GM18511 (cell line): Measurements from ENCODE around the gene BMP5.

Experiments used
- ATAC-seq: cut with Tn5 transposase; IDR thresholded peaks from one replicate; pipeline ENCODE4 v1.9.1; 2021; ENCODE audit warnings: mild to moderate bottlenecking, moderate library complexity; ENCODE audit not compliant: unreplicated experiment

The BMP5 gene

DNA sequence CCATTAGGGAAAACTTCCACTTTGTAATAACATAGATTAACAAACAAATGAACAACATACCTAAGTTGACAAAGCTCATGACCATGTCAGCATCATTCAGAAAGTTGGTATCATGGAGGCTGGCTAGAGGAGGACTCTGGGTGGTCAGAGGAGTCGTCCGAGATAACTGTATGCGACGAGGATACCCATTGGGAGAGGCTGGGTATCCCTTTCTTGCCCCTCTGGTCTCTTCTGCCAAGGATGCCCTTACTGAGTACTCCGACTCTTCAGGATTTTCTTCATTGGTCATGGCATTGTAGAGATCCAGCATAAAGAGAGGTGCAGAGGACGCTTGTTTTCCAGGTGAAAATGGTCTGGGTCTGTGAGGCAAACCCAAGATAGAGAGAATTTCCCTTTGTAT, 1.1 kb downstream of the BMP5 start:
- no peak for ATAC-seq

DNA sequence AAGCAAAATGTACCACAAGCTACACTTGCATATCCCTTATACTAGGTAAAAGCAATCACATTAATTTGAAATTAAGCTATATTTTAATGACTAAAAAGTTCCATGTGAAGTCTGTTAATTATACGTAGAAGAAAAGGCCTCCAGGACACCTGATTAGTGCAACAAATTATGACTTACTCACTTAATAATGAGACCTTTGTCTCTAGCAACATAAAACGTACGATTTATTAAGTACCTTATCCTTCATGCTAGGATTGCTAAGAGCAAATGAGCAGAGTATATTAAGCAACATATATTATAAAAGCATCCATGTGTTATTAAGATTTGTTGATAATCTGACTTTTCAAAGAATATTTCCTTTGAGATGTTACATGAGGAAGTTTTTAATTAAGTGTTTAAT, 2.5 kb downstream of the BMP5 start:
- no peak for ATAC-seq

- no peak for ATAC-seq
Measured at GRCh38 chr6:55870181-55870813, 5.1 kb downstream of the BMP5 start.

DNA sequence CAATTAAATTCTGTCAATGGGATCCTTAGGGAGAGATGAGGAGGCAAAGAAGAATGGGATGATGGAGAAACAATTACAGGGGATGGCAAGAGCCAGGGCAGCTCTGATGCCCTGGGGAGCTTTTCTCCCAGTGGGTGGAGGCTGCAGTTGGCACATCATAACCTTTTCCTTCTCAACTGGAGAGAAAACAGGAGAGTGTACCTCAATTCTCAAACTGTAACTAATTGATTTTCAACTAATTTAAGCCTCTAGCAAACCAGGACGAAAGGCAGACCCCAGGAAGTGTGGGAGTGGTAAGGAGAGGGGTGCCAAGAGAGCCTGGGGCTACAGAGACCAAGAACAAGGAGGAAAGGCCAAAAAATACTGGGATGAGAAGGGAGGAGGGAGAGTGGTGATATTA, 5.7 kb downstream of the BMP5 start:
- no peak for ATAC-seq

- peak; percentile 96 for ATAC-seq
Measured at GRCh38 chr6:55868771-55869479, 6.5 kb downstream of the BMP5 start.

DNA sequence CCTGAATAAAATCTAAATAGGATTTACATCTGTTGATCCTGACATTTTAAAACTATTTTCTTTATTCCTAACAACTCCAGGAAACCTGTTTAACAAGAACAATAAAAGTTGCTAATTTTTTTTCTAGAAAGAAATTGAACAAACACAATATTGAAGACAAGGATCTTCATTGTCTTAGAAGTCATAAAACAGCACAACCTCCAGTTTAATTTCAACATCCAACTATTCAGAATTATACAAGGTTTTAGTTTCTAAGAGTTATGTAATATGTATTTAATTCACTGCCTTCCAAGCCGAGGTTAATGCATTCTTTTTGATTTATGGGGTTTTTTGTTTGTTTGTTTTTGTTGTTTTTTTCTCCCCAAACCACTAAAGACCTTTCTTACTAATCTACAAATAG, 7.2 kb downstream of the BMP5 start:
- ATAC-seq = no peak

- no peak for ATAC-seq
Measured at GRCh38 chr6:55866128-55866527, 9.3 kb downstream of the BMP5 start.

DNA sequence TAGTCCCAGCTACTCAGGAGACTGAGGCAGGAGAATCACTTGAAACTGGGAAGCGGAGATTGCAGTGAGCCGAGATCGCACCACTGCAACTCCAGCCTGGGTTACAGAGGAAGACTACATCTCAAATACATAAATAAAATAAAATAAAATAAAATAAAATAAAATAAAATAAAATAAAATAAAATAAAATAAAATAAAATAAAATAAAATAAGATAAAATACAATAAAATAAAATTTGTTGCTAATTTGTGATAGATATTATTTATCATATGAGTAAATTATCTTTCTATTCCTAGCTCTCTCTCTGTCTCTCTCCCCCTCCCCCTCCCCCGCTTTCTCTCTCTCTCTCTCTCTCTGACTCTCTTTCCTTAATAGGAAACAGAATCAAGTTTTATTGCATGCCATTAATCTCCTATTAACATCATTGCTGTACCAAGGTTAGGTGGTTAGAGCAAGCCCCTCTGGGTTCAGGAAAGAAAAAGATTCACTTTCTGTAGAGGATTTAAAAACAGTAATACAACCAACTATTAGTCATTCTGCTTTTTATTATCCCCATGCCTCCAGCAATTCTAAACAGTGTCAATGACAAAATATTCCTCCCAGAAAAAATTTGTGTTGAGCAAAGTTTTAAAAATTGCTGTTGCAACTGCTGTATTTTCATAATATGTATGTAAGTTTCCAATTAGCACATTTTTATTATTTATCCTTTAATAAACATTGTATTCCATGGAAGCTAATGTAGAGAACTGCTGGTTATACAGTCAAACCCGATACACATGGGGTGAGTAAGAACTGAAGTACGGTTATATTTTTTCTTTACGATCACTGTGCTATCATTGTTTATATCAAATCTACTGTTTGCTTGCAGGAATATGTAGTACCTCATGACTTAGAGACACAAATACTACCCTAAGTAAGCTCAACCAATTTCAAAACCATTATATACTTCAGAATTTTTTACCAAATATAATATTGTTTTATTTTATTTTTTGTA, 22.1 kb downstream of the BMP5 start:
- ATAC-seq = no peak

- ATAC-seq = no peak
Measured at GRCh38 chr6:55841341-55841740, 34.0 kb downstream of the BMP5 start.

- ATAC-seq = no peak
Measured at GRCh38 chr6:55839080-55839479, 36.3 kb downstream of the BMP5 start.

- no peak for ATAC-seq
Measured at GRCh38 chr6:55836945-55837344, 38.4 kb downstream of the BMP5 start.

GRCh38 chr6:55836481-55836880, 38.9 kb downstream of the BMP5 start:
- no peak for ATAC-seq

DNA sequence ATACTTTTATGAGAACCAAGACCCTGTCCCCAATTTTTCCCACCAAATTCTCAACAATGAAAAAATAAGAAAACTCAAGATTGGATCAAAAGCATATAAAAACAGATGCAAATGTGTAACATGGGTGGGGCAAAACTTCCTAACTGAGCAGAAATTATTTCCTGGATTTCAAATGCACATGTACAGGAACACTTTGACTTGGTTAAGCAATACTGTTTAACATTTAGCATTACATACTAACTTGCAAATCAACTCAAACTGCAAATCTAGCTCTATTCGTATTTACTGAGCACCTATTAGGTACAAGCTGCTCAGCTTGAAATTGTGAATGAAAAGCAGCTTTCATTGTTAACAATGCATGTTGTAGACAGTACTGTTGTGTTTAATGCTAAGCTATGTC, 40.2 kb downstream of the BMP5 start:
- ATAC-seq = no peak

- peak; percentile 71 for ATAC-seq
Measured at GRCh38 chr6:55833284-55833683, 42.1 kb downstream of the BMP5 start.

DNA sequence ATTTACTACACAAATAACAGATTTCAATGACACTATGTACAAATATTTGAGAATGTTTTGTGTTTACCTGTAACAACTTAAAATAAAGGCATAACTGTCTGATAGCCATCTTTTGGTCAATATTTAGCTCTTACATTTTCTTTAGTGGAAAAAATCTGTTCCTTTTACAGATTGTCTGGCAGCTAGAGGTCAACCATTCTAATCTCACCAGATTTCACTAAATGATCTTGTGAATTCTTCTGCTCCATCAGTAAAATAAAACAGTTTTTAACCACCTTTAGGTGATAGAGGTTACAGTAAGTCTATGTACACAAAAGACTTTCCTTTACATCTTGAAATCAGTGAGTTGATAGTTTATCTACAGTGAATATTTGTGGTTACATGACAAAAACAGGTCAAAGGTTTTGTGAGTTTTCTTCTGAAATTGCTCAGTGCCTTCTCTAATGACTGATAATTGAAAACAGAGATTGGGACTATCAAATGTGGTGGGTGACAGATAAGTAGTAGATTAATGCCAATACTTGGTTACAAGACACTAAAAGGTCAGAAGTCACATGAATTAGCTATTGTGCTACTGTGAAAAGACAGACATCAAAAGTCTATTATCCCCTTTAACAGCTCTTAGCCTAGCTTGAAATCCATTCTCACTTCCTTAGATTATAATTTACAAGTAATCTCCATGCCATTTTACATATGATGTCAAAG, 47.4 kb downstream of the BMP5 start:
- no peak for ATAC-seq

DNA sequence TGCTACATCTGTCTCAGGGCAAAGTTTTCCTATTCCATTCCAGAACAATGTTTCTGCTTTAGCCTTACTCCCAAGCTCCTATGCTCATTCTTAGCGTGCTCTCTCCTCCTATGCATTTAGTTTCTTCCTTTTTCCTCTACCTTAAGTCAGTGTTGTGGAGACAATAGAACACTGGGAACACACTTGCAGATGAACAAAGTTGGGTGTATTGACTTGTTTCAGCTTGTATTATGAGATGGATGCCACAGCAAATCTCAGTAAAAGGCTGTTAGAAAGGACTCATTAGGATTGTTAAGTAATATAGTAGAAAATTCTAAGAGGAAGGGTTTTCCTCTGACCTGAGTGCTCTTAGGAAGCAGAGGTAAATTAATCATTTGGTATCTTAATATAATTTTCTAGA, 48.4 kb downstream of the BMP5 start:
- ATAC-seq = no peak

DNA sequence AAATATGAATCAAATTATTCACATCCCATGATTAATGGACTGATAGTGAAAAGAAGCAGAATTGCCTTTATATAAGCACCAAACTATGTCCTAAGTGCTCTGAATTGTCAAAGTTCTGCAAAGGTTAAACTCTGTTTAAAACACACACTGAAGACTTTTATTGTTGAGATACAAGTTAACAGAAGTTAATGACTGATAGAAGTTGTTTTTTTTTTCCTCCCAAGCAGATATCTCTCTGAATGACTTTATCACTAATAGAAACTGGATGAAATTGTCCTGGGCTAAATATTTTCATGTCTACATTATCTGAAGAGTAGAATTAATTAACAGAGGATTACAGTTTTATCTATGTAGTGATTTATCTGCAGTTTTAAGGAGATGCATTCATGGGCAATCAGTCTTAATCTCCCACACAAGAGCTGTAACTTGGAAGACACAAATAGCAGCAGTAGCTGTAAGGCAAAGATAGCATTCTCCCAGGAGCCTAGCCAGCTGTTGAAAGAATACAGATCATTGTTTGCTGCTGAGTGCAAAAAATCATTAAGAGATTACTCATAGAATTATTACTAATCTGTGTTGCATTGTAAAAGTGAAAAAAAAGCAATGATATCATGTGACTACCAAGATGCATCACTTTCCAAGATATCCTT, 49.9 kb downstream of the BMP5 start:
- ATAC-seq = no peak

DNA sequence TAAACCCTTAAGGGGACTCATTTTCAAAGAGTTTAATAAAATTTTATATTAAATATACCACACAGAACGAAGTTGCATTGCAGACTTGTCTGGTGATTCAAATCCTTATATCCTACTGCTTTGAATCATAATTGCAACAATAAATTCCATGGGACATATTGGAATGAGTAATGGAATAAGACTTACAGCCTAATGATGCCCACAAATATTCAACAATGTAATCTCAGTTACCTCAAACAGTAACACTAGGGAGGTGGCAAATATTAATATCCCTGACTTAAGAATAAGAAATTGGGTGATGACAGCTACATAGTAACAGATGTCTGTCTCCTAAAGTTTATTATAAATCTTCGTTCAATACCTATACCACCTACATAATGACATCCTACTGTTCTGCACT, 52.6 kb downstream of the BMP5 start:
- ATAC-seq = no peak

- no peak for ATAC-seq
Measured at GRCh38 chr6:55822005-55822404, 53.4 kb downstream of the BMP5 start.

GRCh38 chr6:55820696-55821095, 54.7 kb downstream of the BMP5 start:
- ATAC-seq = no peak

DNA sequence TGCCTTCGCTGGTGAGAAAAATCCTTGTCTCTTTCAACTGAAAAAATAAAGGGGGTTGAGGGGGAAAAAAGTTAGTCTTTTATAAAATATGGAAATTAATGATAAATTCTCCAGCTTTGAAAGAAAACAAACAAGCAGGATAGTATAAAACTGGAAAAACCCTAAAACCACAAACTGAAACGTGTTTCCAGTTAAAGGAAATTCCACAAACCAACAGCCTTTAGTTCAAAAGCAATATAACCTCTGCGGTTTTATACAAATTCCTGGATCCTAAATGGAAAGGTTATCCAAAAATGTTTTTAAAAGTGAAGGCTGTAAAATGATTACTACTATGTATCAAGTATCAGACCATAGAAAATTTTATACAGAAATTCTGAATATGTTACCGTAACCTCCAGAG, 55.6 kb downstream of the BMP5 start:
- no peak for ATAC-seq
